Left kidney (tissue), 2 donors: Measurements from ENCODE around the gene GNRH2. TPM values are rescaled to one million over a fixed set of nuclear protein-coding genes. Genes with fewer than 3 reads are reported as not detected.
"Not testable (repeated sequence)": the region's sequence is repeated elsewhere in the genome, so short reads cannot be mapped to it uniquely, and the experiment has no call there.

ENCODE experiments used
- DNase-seq: peaks from one replicate; pipeline ENCODE4 v3.0.0-alpha.2; 2013
- polyA plus RNA-seq: library from polyadenylated mRNA; unstranded; fragments of 120-200 nt; gene quantifications from one replicate; pipeline ENCODE4 v1.2.1, GENCODE V29; 2013; ENCODE audit not compliant: insufficient read length

GNRH2 gene
- polyA plus RNA-seq, 1 donor = 0.73 TPM

GRCh38 chr20:3072530-3073250 is 29.3 kb downstream of the GNRH2 start:
- no peak for DNase-seq

- not testable (repeated sequence) for DNase-seq
Observed at GRCh38 chr20:3073251-3073643, 29.8 kb downstream of the GNRH2 start.

- DNase-seq = no peak
Observed at GRCh38 chr20:3074812-3075211, 31.4 kb downstream of the GNRH2 start.

- not testable (repeated sequence) for DNase-seq
Observed at GRCh38 chr20:3075315-3075714, 31.9 kb downstream of the GNRH2 start.

GRCh38 chr20:3077618-3078134 is 34.3 kb downstream of the GNRH2 start:
- no peak for DNase-seq

- DNase-seq = no peak
Observed at GRCh38 chr20:3080939-3081388, 37.5 kb downstream of the GNRH2 start.

GRCh38 chr20:3081641-3082040 is 38.2 kb downstream of the GNRH2 start:
- DNase-seq = no peak

- no peak for DNase-seq
Observed at GRCh38 chr20:3082306-3082951, 39.0 kb downstream of the GNRH2 start.

- no peak for DNase-seq
Observed at GRCh38 chr20:3082955-3083952, 39.8 kb downstream of the GNRH2 start.

- no peak for DNase-seq
Observed at GRCh38 chr20:3084283-3084985, 41.0 kb downstream of the GNRH2 start, which contains the start of gene AVP. Gene AVP, minus strand, starts transcription at chr20:3084724. Its CDS starts 50 bp downstream, at chr20:3084674.

GRCh38 chr20:3084986-3085360 is 41.6 kb downstream of the GNRH2 start:
- DNase-seq = no peak

GRCh38 chr20:3085571-3086072 is 42.2 kb downstream of the GNRH2 start:
- no peak for DNase-seq

GRCh38 chr20:3088031-3088430 is 44.6 kb downstream of the GNRH2 start:
- no peak for DNase-seq

GRCh38 chr20:3090565-3090964 is 47.1 kb downstream of the GNRH2 start:
- DNase-seq = no peak

GRCh38 chr20:3092611-3093379 is 49.4 kb downstream of the GNRH2 start:
- no peak for DNase-seq

- no peak for DNase-seq
Observed at GRCh38 chr20:3093861-3094361, 50.5 kb downstream of the GNRH2 start.

- DNase-seq = no peak
Observed at GRCh38 chr20:3094848-3095629, 51.6 kb downstream of the GNRH2 start.
